ENCODE results near the gene PGD. TPM values are rescaled to one million over a fixed set of nuclear protein-coding genes. Genes with fewer than 3 reads are reported as not detected.
A peak's percentile ranks its signal among the peaks of the same experiment; 100 is the strongest.

PGD gene
- total RNA-seq (100 to 1,000 TPM; 105 to 381 (median 142) TPM), polyA plus RNA-seq (10 to 100 TPM; 40.8 to 72.9 (median 46.6) TPM)
- long read RNA-seq, donor 1, transcript PGD-201 (13 exons, 1,885 nt) = major isoform, 18 of 18 reads
- long read RNA-seq, donor 1, partial matches to known transcripts = 0 of 18 reads
- long read RNA-seq, donor 1, other reads (novel, unspliced or antisense) = 0 of 18 reads
- long read RNA-seq, donor 2, transcript PGD-201 (13 exons, 1,885 nt) = major isoform, 17 of 18 reads
- long read RNA-seq, donor 2, partial matches to known transcripts = 0 of 18 reads
- long read RNA-seq, donor 2, other reads (novel, unspliced or antisense) = 0 of 18 reads

DNA sequence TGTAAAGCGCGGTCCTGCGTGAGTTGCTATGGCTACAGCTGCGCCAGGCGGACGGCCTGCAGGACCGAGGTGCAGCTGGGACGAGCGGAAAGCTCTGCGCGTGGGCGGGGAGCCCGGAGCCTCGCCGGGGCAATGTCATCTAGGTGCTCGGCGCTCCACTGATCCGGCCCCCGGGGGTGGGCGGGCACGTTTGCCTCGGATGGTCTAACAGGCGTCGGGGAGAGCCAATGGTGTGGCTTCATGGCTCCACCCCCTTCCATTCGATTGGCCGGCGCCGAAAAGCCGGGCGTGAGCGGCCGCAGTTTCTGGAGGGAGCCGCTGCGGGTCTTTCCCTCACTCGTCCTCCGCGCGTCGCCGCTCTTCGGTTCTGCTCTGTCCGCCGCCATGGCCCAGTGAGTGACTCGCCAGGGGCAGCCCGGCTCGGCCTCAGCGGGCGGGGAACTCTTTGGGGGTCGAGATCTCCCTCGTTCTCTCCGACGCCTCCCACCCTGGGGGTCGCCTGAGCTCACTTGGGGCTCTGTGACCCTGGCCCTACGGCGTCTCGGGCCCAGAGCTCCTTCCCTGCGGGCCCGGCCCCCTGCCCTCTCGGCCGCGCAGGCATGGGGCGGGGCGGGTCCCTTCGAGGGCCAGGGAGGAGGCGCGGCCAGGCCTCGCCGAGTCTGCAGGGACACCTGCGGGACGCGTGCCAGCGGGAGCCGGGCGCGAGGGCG is at the start of gene PGD:
Gene PGD (plus strand): TSS at position 331 of the 710 bp plus-strand sequence. CDS start 54 bp downstream, at position 385.
- Histone ChIP-seq H3K9me3 (peaks cover 0 to 10% (median 4%) of the 10 kb centered on the region in 8 donors), H3K27ac (peak within 1 kb of the TSS; percentile 83 to 98 (median 94)), H3K4me3 (peak within 1 kb of the TSS; percentile 81 to 99 (median 96)), H3K4me1 (peaks cover 8 to 57% (median 27%) of the 10 kb centered on the region in 6 donors), H3K27me3 (replicated peaks in 1 of 7) (no peaks in the 10 kb centered on the region), H3K36me3 (peaks cover 0 to 29% (median 17%) of the 10 kb centered on the region in 6 donors)
- TF ChIP-seq POLR2AphosphoS5 (IDR thresholded peaks at IDR 0.05) (peak; percentile 94 to 96 (median 94)), POLR2A (IDR thresholded peaks at IDR 0.05) (peak in 2 of 3 donors; percentile 12 to 56)
- TF ChIP-seq, protein P1, sequence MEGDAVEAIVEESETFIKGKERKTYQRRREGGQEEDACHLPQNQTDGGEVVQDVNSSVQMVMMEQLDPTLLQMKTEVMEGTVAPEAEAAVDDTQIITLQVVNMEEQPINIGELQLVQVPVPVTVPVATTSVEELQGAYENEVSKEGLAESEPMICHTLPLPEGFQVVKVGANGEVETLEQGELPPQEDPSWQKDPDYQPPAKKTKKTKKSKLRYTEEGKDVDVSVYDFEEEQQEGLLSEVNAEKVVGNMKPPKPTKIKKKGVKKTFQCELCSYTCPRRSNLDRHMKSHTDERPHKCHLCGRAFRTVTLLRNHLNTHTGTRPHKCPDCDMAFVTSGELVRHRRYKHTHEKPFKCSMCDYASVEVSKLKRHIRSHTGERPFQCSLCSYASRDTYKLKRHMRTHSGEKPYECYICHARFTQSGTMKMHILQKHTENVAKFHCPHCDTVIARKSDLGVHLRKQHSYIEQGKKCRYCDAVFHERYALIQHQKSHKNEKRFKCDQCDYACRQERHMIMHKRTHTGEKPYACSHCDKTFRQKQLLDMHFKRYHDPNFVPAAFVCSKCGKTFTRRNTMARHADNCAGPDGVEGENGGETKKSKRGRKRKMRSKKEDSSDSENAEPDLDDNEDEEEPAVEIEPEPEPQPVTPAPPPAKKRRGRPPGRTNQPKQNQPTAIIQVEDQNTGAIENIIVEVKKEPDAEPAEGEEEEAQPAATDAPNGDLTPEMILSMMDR (IDR thresholded peaks at IDR 0.05 in 8 of 11, conservative IDR thresholded peaks at IDR 0.05 in 3 of 11) = peak in 3 of 11 experiments; percentile 20 to 45 (median 28)
- WGBS, 5 donors = 0 to 2% (median 0%) methylated on average over 19 to 76 of the region's 76 CpGs
- intact Hi-C loops (cut with DNase I; ENCODE audit: low total_unique reads) = no loop called here
- DNase-seq = peak; percentile 100

DNA sequence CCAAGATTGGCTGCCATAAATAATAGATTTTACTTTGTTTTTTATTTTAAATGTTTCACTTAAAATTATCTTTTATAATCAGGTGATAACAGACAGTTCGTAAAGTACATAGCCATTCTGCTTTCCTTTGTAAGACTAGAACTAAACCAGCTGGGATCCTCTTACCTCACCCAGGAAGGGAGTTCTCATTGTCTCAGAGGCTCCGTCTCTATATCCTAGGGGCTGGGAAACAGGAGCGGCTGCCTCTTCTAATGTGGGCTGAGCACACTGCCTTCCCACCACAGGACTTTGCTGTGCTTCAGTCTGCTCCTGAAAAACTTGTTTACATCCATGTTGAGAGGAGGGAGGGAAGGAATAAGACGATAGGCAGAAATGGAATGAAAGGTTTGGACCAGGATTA is 45.6 kb upstream of the PGD start:
- intact Hi-C loops (cut with DNase I; ENCODE audit: low total_unique reads) = no loop called here
- Histone ChIP-seq H3K27ac (no peak overlapping the region), H3K4me3 (no peak overlapping the region), H3K36me3 (peaks cover 0 to 93% (median 25%) of the 10 kb centered on the region in 6 donors), H3K27me3 (replicated peaks in 1 of 7) (no peaks in the 10 kb centered on the region), H3K4me1 (no peaks in the 10 kb centered on the region), H3K9me3 (no peaks in the 10 kb centered on the region)
- WGBS, 5 donors = 84 to 89% (median 84%) methylated on average over 4 of the region's 4 CpGs
- DNase-seq = no peak
- TF ChIP-seq POLR2AphosphoS5 (IDR thresholded peaks at IDR 0.05) = no peak
- no peak for TF ChIP-seq POLR2A (IDR thresholded peaks at IDR 0.05)
- TF ChIP-seq, protein P1 (IDR thresholded peaks at IDR 0.05 in 8 of 11, conservative IDR thresholded peaks at IDR 0.05 in 3 of 11) = no peak

DNA sequence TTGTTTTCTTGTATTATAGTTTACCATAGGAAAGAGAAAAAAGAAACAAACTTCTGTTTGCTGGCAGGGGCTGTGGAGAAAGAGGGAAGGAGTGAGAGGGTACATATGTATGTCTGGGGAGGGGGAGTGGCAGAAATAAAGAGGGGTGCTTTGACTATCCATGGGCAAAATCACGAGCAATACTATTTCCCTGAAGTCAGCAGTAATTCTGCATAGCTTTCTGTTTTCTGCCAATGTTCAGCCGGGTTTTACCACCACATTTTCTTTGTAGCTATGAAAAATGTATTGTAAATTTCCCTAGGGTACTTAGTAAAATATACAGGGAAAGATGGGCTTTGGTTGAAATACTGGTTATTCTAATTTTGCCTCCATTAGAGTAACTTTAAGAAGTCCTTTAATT is 45.2 kb upstream of the PGD start:
- intact Hi-C loops (cut with DNase I; ENCODE audit: low total_unique reads) = no loop called here

More for the DNA sequence above, 45.2 kb upstream of the PGD start:
- Histone ChIP-seq H3K36me3 (peaks cover 0 to 93% (median 21%) of the 10 kb centered on the region in 6 donors), H3K4me1 (no peaks in the 10 kb centered on the region), H3K4me3 (no peak overlapping the region), H3K9me3 (no peaks in the 10 kb centered on the region), H3K27me3 (replicated peaks in 1 of 7) (no peaks in the 10 kb centered on the region), H3K27ac (no peak overlapping the region)
- TF ChIP-seq POLR2AphosphoS5 (IDR thresholded peaks at IDR 0.05) (no peak), POLR2A (IDR thresholded peaks at IDR 0.05) (no peak)
- TF ChIP-seq, protein P1 (IDR thresholded peaks at IDR 0.05 in 8 of 11, conservative IDR thresholded peaks at IDR 0.05 in 3 of 11) = no peak
- no peak for DNase-seq
- WGBS, 5 donors = 71 to 88% (median 81%) methylated on average over 2 of the region's 2 CpGs
